ENCODE results near the gene NHSL1.

- TF ChIP-seq CTCF (IDR thresholded peaks at IDR 0.05) (no peak), POLR2A (IDR thresholded peaks at IDR 0.05) (no peak), POLR2AphosphoS5 (IDR thresholded peaks at IDR 0.05) (no peak)
Measured at GRCh38 chr6:138415125-138415524, 84.2 kb downstream of the NHSL1 start.

Measured in prostate gland (tissue), 2 donors.